ENCODE results near the gene OTOP2. TPM values are rescaled to one million over a fixed set of nuclear protein-coding genes. Genes with fewer than 3 reads are reported as not detected.
"Not testable (repeated sequence)": the region's sequence is repeated elsewhere in the genome, so short reads cannot be mapped to it uniquely, and the experiment has no call there.

The OTOP2 gene
- total RNA-seq, 4 donors from 2014 or later, result not detected

DNA sequence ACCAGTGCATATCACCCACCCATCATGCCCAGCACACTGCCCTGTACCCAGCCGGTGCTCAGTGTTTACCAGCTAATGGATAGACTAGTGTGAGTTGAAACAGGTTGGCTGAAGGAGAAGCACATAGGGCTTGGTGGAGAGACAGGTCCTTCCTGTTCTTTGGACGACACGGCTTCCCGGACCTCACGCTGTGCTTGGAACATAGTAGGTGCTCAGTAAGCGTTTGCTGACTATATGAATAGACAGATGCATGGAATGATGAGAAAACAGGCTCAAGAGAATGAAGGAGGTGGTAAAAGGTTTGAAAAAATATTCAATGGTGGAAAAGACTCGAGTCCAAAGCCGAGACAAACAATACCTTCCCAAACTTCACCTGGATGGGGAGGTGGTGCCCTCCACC is 23.9 kb upstream of the OTOP2 start:
- no peak for TF ChIP-seq POLR2A (IDR thresholded peaks at IDR 0.05)
- no peak for TF ChIP-seq CTCF (IDR thresholded peaks at IDR 0.05)

DNA sequence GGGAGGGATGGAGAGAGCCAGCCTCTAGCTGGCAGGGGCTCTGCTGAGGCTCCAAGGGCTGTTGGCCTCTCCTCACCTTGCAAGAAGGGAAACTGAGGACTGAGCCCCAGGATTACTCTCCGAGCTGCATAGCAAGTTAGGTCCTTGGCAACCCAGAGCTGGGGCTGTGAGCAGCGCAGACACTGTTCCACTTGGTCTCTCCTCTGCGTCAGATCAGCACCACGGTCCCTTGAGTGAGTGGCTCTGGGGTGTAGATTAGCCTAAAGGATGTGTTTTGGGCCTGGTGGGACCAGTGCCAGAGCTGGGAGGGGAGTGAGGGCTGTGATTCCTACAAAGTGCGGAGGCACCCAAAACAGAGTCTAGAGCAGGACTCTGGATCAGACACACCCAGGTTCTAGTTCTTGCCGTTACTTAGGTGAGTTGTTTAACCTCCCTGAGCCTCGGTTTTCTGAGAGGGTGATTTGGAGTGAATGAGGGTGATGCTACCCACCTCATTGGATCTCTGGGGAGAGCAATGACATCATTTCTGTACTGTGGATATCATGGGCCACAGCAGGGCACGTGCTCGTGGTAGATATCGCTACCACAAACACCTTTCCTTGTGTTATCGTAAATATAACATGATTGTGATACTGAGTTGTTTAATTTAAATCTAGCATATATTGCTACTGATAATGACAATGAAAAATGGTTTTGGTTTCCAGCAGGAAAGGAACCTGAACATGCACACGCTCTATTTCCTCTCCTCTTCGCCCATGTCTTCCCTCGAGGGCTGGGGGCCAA is 22.5 kb upstream of the OTOP2 start:
- H3K9me3 ChIP-seq, result no peaks in the 10 kb centered on the region
- no peaks in the 10 kb centered on the region for H3K36me3 ChIP-seq
- WGBS, 2 donors, result 76 to 77% methylated on average over 8 to 14 of the region's 14 CpGs
- H3K27ac ChIP-seq, result no peak overlapping the region
- DNase-seq, result no peak
- TF ChIP-seq POLR2A (IDR thresholded peaks at IDR 0.05) (no peak), CTCF (IDR thresholded peaks at IDR 0.05) (no peak)
- H3K4me3 ChIP-seq (replicated peaks in 1 of 3), result no peak overlapping the region
- H3K27me3 ChIP-seq, result no peaks in the 10 kb centered on the region
- H3K4me1 ChIP-seq, result no peaks in the 10 kb centered on the region
- intact Hi-C loops (cut with DNase I), result no loop called here

More for the DNA sequence above, 23.9 kb upstream of the OTOP2 start:
- no peak overlapping the region for H3K4me3 ChIP-seq (replicated peaks in 1 of 3)
- no peaks in the 10 kb centered on the region for H3K9me3 ChIP-seq
- H3K4me1 ChIP-seq, result no peaks in the 10 kb centered on the region
- no peaks in the 10 kb centered on the region for H3K27me3 ChIP-seq
- H3K36me3 ChIP-seq, result no peaks in the 10 kb centered on the region
- DNase-seq, result no peak
- intact Hi-C loops (cut with DNase I), result no loop called here
- no peak overlapping the region for H3K27ac ChIP-seq
- WGBS, 2 donors, result 78 to 80% methylated on average over 8 of the region's 8 CpGs

GRCh38 chr17:74903034-74903433 is 21.0 kb upstream of the OTOP2 start:
- intact Hi-C loops (cut with DNase I), result no loop called here
- 83 to 86% methylated on average over 9 of the region's 9 CpGs for WGBS, 2 donors
- TF ChIP-seq CTCF (IDR thresholded peaks at IDR 0.05), result no peak
- TF ChIP-seq POLR2A (IDR thresholded peaks at IDR 0.05), result no peak
- H3K4me3 ChIP-seq (replicated peaks in 1 of 3), result no peak overlapping the region
- no peak for DNase-seq
- H3K9me3 ChIP-seq, result no peaks in the 10 kb centered on the region
- H3K4me1 ChIP-seq, result no peaks in the 10 kb centered on the region
- no peak overlapping the region for H3K27ac ChIP-seq
- H3K27me3 ChIP-seq, result no peaks in the 10 kb centered on the region
- no peaks in the 10 kb centered on the region for H3K36me3 ChIP-seq

- Histone ChIP-seq H3K9me3 (no peaks in the 10 kb centered on the region), H3K4me1 (no peaks in the 10 kb centered on the region), H3K27ac (no peak overlapping the region), H3K4me3 (replicated peaks in 1 of 3) (no peak overlapping the region), H3K36me3 (no peaks in the 10 kb centered on the region), H3K27me3 (no peaks in the 10 kb centered on the region)
- intact Hi-C loops (cut with DNase I), result no loop called here
- no peak for TF ChIP-seq CTCF (IDR thresholded peaks at IDR 0.05)
- no peak for TF ChIP-seq POLR2A (IDR thresholded peaks at IDR 0.05)
- DNase-seq, result no peak
- WGBS, 2 donors, result 74 to 78% methylated on average over 6 of the region's 6 CpGs
These were observed 20.4 kb upstream of the OTOP2 start for GRCh38 chr17:74903671-74904070.

DNA sequence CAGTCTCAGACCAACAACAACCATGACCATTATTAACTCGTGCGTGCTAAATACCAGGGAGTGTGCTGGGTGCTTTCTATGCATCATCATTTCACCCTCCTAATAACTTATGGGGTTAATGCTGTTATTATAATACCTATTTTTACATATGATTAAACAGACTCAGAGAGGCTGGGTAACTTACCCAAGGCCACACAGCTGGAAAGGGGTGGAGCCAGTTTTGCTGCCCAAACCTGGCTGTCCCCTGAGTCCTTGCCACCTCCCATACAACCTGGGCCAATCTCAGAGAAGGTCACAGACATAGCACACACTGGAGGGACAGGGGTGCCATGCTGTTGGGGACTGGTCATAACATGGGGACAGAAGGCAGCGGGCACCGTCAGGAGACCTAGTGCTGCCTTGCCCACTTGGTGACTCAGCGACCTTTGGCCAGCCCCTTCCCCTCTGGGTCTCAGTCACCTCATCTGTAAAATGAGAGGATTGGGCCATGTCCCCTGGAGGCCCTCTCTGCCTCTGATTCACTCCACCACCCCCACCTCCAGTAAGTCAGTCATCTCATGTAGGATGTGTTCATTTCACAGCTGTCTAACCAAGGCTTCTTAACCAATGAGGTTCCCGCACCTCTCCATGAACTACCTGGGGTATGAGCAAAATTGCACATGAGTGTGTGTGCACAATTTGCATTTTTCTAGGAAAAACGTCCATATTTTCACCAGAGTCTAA is 19.2 kb upstream of the OTOP2 start:
- intact Hi-C loops (cut with DNase I), result no loop called here
- H3K4me1 ChIP-seq, result no peaks in the 10 kb centered on the region
- TF ChIP-seq POLR2A (IDR thresholded peaks at IDR 0.05), result no peak
- TF ChIP-seq CTCF (IDR thresholded peaks at IDR 0.05), result no peak
- WGBS, 2 donors, result 78 to 82% methylated on average over 6 to 7 of the region's 7 CpGs
- DNase-seq, result no peak
- no peaks in the 10 kb centered on the region for H3K9me3 ChIP-seq
- no peaks in the 10 kb centered on the region for H3K27me3 ChIP-seq
- H3K4me3 ChIP-seq (replicated peaks in 1 of 3), result no peak overlapping the region
- no peak overlapping the region for H3K27ac ChIP-seq
- H3K36me3 ChIP-seq, result no peaks in the 10 kb centered on the region

DNA sequence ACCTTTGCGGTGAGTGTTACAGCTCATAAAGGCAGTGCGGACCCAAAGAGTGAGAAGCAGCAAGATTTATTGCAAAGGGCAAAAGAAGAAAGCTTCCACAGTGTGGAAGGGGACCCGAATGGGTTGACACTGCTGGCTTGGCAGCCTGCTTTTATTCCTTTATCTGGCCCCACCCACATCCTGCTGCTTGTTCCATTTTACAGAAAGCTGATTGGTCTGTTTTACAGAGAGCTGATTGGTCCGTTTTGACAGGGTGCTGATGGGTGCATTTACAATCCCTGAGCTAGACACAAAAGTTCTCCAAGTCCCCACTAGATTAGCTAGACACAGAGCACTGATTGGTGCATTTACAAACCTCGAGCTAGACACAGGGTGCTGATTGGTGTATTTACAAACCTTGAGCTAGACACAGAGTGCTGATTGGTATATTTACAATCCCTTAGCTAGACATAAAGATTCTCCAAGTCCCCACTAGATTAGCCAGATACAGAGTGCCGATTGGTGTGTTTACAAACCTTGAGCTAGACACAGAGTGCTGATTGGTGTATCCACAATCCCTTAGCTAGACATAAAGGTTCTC is 17.8 kb upstream of the OTOP2 start:
- H3K4me3 ChIP-seq (replicated peaks in 1 of 3); H3K27ac ChIP-seq; intact Hi-C loops (cut with DNase I); DNase-seq; H3K27me3 ChIP-seq; H3K36me3 ChIP-seq; H3K9me3 ChIP-seq; H3K4me1 ChIP-seq: not testable (repeated sequence)
- 81 to 88% methylated on average over 6 of the region's 6 CpGs for WGBS, 2 donors

Measured in thyroid gland (tissue), 4 donors.